Fibroblast of pulmonary artery (primary cell): Measurements from ENCODE around the gene TMEM52.

Source experiments
- DNase-seq: peaks from one replicate; pipeline ENCODE4 v3.0.0-alpha.2; 2010; ENCODE audit warnings: low read depth
- H3K4me3 ChIP-seq: replicated peaks from 2 replicates; pipeline ENCODE4 v1.5.1; 2011; ENCODE audit warnings: low read depth, mild to moderate bottlenecking, control low read depth, low read length, moderate library complexity
- TF ChIP-seq, protein P1 (sequence below): IDR thresholded peaks from 2 replicates; pipeline ENCODE4 v1.5.1; 2011; ENCODE audit warnings: mild to moderate bottlenecking, control low read depth, low read length, inconsistent platforms; ENCODE audit errors: missing control alignments

The TMEM52 gene

DNA sequence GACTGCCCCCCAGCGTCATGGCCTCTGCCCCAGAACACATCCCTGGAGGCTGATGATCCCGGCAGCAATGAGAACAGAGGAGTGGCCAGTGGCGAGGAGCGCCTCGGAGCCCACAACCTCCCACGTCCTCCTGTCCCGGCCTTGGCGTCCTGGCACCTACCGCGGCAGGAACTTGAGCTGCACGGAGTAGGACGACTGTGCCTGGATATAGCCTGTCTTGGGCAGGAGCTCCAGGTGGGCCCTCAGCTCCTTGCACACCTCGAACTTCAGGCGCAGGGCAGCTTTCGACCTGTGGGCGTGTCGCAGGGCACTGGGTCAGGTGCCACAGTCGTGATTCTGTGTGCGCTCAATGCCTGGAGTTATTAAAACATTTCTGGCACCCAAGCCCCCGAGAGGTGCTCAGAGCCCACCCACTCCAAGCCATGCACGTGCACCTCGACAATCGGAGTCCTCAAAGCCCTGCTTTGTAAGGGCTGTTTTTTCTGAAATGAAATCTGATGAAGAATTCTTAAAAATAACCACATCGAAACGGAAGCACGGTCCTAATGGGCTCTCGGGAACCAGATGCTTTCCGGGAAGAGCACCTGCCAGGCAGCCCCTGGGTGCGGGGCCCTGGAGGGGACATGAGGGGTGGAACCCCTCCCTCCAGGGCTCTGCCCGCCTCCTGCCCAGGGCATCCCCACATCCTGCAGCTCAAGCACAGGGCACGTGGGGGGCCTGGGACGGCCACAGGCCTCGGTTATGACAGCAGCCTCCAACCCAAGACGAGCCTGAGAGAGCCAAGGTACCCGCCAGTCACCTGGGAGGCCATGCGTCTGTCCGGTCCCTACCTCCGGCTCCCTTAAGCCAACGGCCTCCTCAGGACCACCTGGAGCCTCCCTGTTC, 23.0 kb upstream of the TMEM52 start:
- H3K4me3 ChIP-seq: no peak overlapping the region
- no peak for DNase-seq
- TF ChIP-seq, protein P1, sequence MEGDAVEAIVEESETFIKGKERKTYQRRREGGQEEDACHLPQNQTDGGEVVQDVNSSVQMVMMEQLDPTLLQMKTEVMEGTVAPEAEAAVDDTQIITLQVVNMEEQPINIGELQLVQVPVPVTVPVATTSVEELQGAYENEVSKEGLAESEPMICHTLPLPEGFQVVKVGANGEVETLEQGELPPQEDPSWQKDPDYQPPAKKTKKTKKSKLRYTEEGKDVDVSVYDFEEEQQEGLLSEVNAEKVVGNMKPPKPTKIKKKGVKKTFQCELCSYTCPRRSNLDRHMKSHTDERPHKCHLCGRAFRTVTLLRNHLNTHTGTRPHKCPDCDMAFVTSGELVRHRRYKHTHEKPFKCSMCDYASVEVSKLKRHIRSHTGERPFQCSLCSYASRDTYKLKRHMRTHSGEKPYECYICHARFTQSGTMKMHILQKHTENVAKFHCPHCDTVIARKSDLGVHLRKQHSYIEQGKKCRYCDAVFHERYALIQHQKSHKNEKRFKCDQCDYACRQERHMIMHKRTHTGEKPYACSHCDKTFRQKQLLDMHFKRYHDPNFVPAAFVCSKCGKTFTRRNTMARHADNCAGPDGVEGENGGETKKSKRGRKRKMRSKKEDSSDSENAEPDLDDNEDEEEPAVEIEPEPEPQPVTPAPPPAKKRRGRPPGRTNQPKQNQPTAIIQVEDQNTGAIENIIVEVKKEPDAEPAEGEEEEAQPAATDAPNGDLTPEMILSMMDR: no peak

- no peak overlapping the region for H3K4me3 ChIP-seq
- TF ChIP-seq, protein P1: no peak
- no peak for DNase-seq
Observed at GRCh38 chr1:1941211-1941841, 22.2 kb upstream of the TMEM52 start.

- no peak overlapping the region for H3K4me3 ChIP-seq
- TF ChIP-seq, protein P1: no peak
- no peak for DNase-seq
Observed at GRCh38 chr1:1940123-1940425, 21.0 kb upstream of the TMEM52 start.

DNA sequence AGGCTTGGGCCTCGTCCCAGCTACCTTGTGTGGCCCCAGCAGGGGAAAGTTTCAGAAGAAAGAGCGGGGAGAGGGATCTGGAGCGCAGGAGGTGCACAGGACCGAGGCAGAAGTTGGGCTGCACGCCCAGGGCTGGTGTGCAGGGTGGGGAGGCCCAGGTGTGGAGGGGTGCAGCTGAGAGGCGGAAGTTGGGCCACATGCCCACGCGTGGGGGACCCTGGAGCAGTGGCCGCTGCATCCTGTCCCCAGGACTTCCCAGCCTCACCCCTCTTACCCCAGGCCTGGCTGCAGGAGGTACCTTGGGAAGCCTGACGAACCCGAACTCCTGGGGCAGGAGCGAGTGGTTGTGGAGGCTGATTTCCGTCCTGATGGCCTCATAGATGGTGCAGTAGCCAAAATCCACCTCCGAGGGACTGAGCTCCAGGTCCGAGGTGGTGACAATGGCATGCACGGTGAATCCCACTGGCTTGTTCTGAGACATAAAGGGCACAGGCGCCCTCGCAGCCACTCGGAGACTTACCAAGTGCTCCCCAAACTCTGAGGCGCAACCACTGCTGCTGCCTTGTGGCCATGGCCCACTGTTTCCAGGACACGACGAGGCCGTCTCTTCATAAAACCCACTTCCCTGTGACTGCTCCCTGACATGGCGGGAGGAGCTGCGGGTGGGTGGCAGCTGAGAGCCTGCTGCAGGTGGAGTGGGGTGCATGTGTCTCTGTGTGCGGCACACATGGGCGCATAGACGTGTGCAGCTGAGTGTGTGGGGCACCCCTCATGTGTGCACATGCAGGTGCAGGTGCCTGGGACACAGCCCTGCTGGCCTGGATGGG, 20.4 kb upstream of the TMEM52 start:
- no peak for DNase-seq
- TF ChIP-seq, protein P1: no peak
- no peak overlapping the region for H3K4me3 ChIP-seq

- TF ChIP-seq, protein P1: no peak
- no peak for DNase-seq
Observed at GRCh38 chr1:1938613-1939295, 19.7 kb upstream of the TMEM52 start.

DNA sequence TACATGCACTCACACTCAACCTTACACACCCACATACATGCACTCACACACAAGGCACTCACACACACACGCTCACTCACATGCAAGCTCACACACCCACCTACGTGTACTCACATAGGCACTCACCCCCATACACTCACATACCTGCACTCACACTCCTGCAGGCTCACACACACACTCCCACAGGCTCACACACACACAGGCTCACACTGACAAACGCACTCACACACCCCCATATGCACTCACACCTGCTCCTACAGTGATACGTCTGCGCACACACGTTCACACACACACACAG, 19.1 kb upstream of the TMEM52 start:
- no peak for DNase-seq
- TF ChIP-seq, protein P1: no peak
- no peak overlapping the region for H3K4me3 ChIP-seq

More at GRCh38 chr1:1938613-1939295, 19.7 kb upstream of the TMEM52 start:
- no peak overlapping the region for H3K4me3 ChIP-seq
